Measurements from ENCODE around the gene PHACTR4. TPM values are rescaled to one million over a fixed set of nuclear protein-coding genes. Genes with fewer than 3 reads are reported as not detected.
A peak's percentile ranks its signal among the peaks of the same experiment; 100 is the strongest.

PHACTR4 gene
- total and polyA plus RNA-seq, 2 of the 13 experiments (the other 11 are each of a cell fraction or from before 2014, with no cell fraction given): 13.9 to 17.1 TPM

- no peak for TF ChIP-seq GMEB2 (CRISPR knock-in tag; IDR thresholded peaks at IDR 0.05; ENCODE audit: low read depth)
- no peak for TF ChIP-seq ZMAT3 (CRISPR knock-in tag; conservative IDR thresholded peaks at IDR 0.05)
These were observed 57.3 kb downstream of the PHACTR4 start (continued) for GRCh38 chr1:28426831-28427230.

GRCh38 chr1:28428012-28428411 lies 58.5 kb downstream of the PHACTR4 start:
- no peak for DNase-seq (ENCODE audit: low spot score)
- ChIA-PET CTCF (ENCODE audit: low intra/inter-chr PET ratio, low total read pairs) (no interaction called here), POLR2A (no interaction called here)
- H3K9me3 ChIP-seq (ENCODE audit: low read length): no peaks in the 10 kb centered on the region
- no peaks in the 10 kb centered on the region; the same call in 1 of the 2 replicates for H4K20me1 ChIP-seq (ENCODE audit: insufficient read depth, low read length)
- FAIRE-seq: no peak
- no peak overlapping the region for H2AFZ ChIP-seq (ENCODE audit: low read length)
- H3K4me1 ChIP-seq (ENCODE audit: insufficient read depth, low read length): peaks cover under 1% of the 10 kb centered on the region
- TF ChIP-seq CREM (IDR thresholded peaks at IDR 0.05) (no peak), CREM (CRISPR knock-in tag; IDR thresholded peaks at IDR 0.05) (no peak)
- no peak for ATAC-seq
- BruUV-seq (replicated peaks): TSS peak; percentile 14
- in situ Hi-C loops (cut with HindIII; ENCODE audit: extremely low pct_ligation_motif_present, low pct_unique_long_range_greater_than_20kb) (no loop called here), intact Hi-C loops (cut with micrococcal nuclease; ENCODE audit: unreplicated experiment) (no loop called here)
- H3K4me3 ChIP-seq (replicated peaks in 1 of 3; ENCODE audit: insufficient read depth in 1 of 3, low read depth in 2 of 3, low read length in 3 of 3): no peak overlapping the region
- 98% methylated on average over 1 of the region's 1 CpG for WGBS (ENCODE audit: low lambda C conversion rate)
- no peak overlapping the region for H3K27ac ChIP-seq (ENCODE audit: extremely low read length, insufficient read depth, low read length)
- peaks cover 2 to 13% of the 10 kb centered on the region in 2 experiments; a peak in 3 of 5 replicates for H3K36me3 ChIP-seq (replicated peaks in 1 of 2; ENCODE audit: control insufficient read depth in 1 of 2, insufficient read depth in 2 of 2, low read length in 2 of 2)
- H3K9ac ChIP-seq (ENCODE audit: insufficient read depth, low read depth, low read length): no peak overlapping the region
- no peak overlapping the region for H3K4me2 ChIP-seq (ENCODE audit: low read depth, low read length)
- no peaks in the 10 kb centered on the region for H3K27me3 ChIP-seq (ENCODE audit: control insufficient read depth in 1 of 2, insufficient read depth in 2 of 2, low read length in 2 of 2)
- H3K79me2 ChIP-seq (ENCODE audit: insufficient read depth, low read length): peaks cover 17% of the 10 kb centered on the region

GRCh38 chr1:28428990-28429520 lies 59.5 kb downstream of the PHACTR4 start:
- H3K27ac ChIP-seq (ENCODE audit: extremely low read length, insufficient read depth, low read length): no peak overlapping the region
- no peak overlapping the region for H3K4me3 ChIP-seq (replicated peaks in 1 of 3; ENCODE audit: insufficient read depth in 1 of 3, low read depth in 2 of 3, low read length in 3 of 3)
- H3K27me3 ChIP-seq (ENCODE audit: control insufficient read depth in 1 of 2, insufficient read depth in 2 of 2, low read length in 2 of 2): no peaks in the 10 kb centered on the region
- H3K36me3 ChIP-seq (replicated peaks in 1 of 2; ENCODE audit: control insufficient read depth in 1 of 2, insufficient read depth in 2 of 2, low read length in 2 of 2): peaks cover 2 to 13% of the 10 kb centered on the region in 2 experiments; a peak in 3 of 5 replicates
- FAIRE-seq: no peak
- H3K4me2 ChIP-seq (ENCODE audit: low read depth, low read length): no peak overlapping the region
- POLR2A ChIA-PET: no interaction called here
- H3K79me2 ChIP-seq (ENCODE audit: insufficient read depth, low read length): peaks cover 16% of the 10 kb centered on the region
- no peaks in the 10 kb centered on the region; the same call in 1 of the 2 replicates for H4K20me1 ChIP-seq (ENCODE audit: insufficient read depth, low read length)
- H3K4me1 ChIP-seq (ENCODE audit: insufficient read depth, low read length): no peaks in the 10 kb centered on the region
- in situ Hi-C loops (cut with HindIII; ENCODE audit: extremely low pct_ligation_motif_present, low pct_unique_long_range_greater_than_20kb) (no loop called here), intact Hi-C loops (cut with micrococcal nuclease; ENCODE audit: unreplicated experiment) (no loop called here)
- TF ChIP-seq RBM22 (optimal IDR thresholded peaks at IDR 0.05; ENCODE audit: low read length) (peak; percentile 20), ZNF501 (CRISPR knock-in tag; IDR thresholded peaks at IDR 0.05) (no peak), KAT2B (IDR thresholded peaks at IDR 0.05; ENCODE audit: borderline replicate concordance, low read depth, low read length) (no peak)
- H3K9ac ChIP-seq (ENCODE audit: insufficient read depth, low read depth, low read length): no peak overlapping the region
- DNase-seq (ENCODE audit: low spot score): no peak
- WGBS (ENCODE audit: low lambda C conversion rate): 93% methylated on average over 6 of the region's 6 CpGs
- no peaks in the 10 kb centered on the region for H3K9me3 ChIP-seq (ENCODE audit: low read length)
- ATAC-seq: no peak
- no TSS peak for BruUV-seq (replicated peaks)
- no peak overlapping the region for H2AFZ ChIP-seq (ENCODE audit: low read length)
- CTCF ChIA-PET (ENCODE audit: low intra/inter-chr PET ratio, low total read pairs): no interaction called here
